Measurements from ENCODE around the gene SMARCA2. TPM values are rescaled to one million over a fixed set of nuclear protein-coding genes. Genes with fewer than 3 reads are reported as not detected.

SMARCA2 gene
- polyA plus RNA-seq, 1 donor from 2014 or later: 150 TPM

DNA sequence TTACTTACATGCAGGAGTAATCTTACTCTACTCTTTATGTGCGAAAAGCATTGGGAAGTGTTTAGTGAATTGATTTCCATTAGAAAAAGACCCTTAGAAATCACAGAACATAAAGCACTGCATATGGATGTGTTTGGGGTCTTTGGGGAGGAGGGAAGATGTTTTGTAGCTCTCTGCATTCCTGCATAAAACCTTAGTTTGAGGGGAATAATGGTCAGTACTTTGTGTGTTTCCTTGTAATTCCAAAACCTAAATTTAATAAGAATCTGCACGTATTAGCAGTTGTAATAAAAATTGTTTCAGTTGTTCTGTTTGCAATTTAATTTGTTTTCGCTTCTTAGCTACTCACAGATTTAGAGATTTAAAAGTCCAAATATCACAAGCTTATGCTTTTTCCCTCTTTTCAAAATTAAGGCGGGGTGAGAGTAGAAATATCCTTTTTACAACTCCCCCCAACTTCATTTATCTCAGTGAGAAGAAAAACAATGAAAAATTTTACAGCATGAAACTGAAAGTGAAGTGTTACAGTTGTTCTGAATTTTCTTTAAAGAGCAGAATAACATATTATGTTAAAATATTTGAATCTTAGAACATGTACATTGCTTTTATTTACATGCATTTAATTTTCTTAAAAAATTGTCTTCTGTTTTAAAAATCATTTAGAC is 143.8 kb downstream of the SMARCA2 start:
- Histone ChIP-seq H3K79me2 (replicated peaks; ENCODE audit: insufficient read depth, low read length) (peaks cover 5% of the 10 kb centered on the region), H2AFZ (ENCODE audit: low read depth, low read length) (peak overlapping the region; percentile 11), H3K4me2 (ENCODE audit: low read length) (peak overlapping the region; percentile 61), H3K4me3 (ENCODE audit: low read length) (peak overlapping the region; percentile 55), H3K9me2 (ENCODE audit: insufficient read depth, low read length) (no peaks in the 10 kb centered on the region), H3K9me3 (ENCODE audit: low read length) (no peaks in the 10 kb centered on the region), H3K9ac (ENCODE audit: low read length) (peak overlapping the region; percentile 60), H3K27ac (ENCODE audit: low read length) (peak overlapping the region; percentile 84), H3F3A (ENCODE audit: insufficient read depth, low read length, poor library complexity, severe bottlenecking) (peaks cover 6% of the 10 kb centered on the region), H3K36me3 (ENCODE audit: insufficient read depth, low read length) (no peaks in the 10 kb centered on the region), H3K27me3 (ENCODE audit: insufficient read depth, low read depth, low read length) (no peaks in the 10 kb centered on the region), H4K20me1 (ENCODE audit: insufficient read depth) (no peaks in the 10 kb centered on the region)
- no peak for TF ChIP-seq SMC3 (conservative IDR thresholded peaks at IDR 0.05; ENCODE audit: poor library complexity)
- TF ChIP-seq EP300 (conservative IDR thresholded peaks at IDR 0.05; ENCODE audit: poor library complexity, severe bottlenecking): no peak
- TF ChIP-seq TAF1 (IDR thresholded peaks at IDR 0.05; ENCODE audit: low read depth): no peak
- no peak for TF ChIP-seq POLR2AphosphoS5 (IDR thresholded peaks at IDR 0.05)
- TF ChIP-seq, protein P1, sequence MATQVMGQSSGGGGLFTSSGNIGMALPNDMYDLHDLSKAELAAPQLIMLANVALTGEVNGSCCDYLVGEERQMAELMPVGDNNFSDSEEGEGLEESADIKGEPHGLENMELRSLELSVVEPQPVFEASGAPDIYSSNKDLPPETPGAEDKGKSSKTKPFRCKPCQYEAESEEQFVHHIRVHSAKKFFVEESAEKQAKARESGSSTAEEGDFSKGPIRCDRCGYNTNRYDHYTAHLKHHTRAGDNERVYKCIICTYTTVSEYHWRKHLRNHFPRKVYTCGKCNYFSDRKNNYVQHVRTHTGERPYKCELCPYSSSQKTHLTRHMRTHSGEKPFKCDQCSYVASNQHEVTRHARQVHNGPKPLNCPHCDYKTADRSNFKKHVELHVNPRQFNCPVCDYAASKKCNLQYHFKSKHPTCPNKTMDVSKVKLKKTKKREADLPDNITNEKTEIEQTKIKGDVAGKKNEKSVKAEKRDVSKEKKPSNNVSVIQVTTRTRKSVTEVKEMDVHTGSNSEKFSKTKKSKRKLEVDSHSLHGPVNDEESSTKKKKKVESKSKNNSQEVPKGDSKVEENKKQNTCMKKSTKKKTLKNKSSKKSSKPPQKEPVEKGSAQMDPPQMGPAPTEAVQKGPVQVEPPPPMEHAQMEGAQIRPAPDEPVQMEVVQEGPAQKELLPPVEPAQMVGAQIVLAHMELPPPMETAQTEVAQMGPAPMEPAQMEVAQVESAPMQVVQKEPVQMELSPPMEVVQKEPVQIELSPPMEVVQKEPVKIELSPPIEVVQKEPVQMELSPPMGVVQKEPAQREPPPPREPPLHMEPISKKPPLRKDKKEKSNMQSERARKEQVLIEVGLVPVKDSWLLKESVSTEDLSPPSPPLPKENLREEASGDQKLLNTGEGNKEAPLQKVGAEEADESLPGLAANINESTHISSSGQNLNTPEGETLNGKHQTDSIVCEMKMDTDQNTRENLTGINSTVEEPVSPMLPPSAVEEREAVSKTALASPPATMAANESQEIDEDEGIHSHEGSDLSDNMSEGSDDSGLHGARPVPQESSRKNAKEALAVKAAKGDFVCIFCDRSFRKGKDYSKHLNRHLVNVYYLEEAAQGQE (IDR thresholded peaks at IDR 0.05; ENCODE audit: borderline replicate concordance): no peak
- TF ChIP-seq, protein P2, sequence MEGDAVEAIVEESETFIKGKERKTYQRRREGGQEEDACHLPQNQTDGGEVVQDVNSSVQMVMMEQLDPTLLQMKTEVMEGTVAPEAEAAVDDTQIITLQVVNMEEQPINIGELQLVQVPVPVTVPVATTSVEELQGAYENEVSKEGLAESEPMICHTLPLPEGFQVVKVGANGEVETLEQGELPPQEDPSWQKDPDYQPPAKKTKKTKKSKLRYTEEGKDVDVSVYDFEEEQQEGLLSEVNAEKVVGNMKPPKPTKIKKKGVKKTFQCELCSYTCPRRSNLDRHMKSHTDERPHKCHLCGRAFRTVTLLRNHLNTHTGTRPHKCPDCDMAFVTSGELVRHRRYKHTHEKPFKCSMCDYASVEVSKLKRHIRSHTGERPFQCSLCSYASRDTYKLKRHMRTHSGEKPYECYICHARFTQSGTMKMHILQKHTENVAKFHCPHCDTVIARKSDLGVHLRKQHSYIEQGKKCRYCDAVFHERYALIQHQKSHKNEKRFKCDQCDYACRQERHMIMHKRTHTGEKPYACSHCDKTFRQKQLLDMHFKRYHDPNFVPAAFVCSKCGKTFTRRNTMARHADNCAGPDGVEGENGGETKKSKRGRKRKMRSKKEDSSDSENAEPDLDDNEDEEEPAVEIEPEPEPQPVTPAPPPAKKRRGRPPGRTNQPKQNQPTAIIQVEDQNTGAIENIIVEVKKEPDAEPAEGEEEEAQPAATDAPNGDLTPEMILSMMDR (IDR thresholded peaks at IDR 0.05; ENCODE audit: poor library complexity, severe bottlenecking): no peak
- no peak for TF ChIP-seq EZH2 (IDR thresholded peaks at IDR 0.05; ENCODE audit: borderline replicate concordance, insufficient read depth, low read length, poor library complexity, severe bottlenecking)
- TF ChIP-seq MXI1 (conservative IDR thresholded peaks at IDR 0.05; ENCODE audit: poor library complexity, severe bottlenecking): no peak
- TF ChIP-seq RAD21 (conservative IDR thresholded peaks at IDR 0.05): no peak

DNA sequence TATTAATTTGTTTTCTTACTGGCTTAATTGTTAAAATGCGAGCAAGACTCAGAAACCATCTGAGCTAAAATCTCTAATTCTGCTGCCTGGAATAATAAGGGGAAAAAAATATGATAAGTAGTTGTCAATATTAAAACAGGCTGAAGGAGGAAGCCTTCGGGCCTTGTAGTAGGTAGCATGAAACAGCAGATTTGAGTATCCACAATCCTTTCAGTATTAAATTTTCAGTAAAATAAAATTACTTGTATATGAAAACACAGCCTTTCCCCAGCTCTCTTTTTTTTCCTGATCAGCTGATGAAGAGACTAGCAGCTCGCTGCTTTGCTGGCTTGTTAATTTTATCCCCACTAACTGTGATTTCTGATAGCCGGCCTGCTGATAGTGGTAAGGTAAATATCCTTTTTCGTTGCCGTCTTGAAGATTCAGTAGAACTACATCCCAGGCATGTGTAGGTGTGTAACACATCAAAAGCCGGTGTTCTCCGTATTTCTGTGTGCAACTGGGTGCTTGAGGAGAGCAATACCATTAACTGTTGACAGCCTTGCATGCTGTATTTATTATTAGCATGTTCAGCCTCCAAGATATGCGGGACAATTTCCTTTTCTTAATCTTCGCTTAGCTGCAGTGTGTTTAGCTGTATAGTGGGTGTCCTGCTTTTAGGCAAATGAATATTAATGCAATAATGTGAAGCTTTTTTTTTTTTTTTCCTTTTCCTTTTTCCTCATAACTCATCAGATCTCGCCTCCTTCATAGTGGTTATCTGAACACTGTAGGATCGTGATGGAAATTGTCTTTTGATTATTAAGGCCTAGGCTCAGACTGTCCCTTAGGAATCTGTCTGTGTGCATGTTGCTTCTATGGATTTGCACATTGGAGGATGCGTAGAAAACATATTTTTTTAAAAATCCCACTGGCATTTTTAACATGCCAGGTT is 144.6 kb downstream of the SMARCA2 start:
- Histone ChIP-seq H3K9ac (ENCODE audit: low read length) (peak overlapping the region; percentile 60), H3K4me2 (ENCODE audit: low read length) (peak overlapping the region; percentile 61), H3K4me3 (ENCODE audit: low read length) (peak overlapping the region; percentile 50), H3K27me3 (ENCODE audit: insufficient read depth, low read depth, low read length) (no peaks in the 10 kb centered on the region), H4K20me1 (ENCODE audit: insufficient read depth) (no peaks in the 10 kb centered on the region), H3K9me2 (ENCODE audit: insufficient read depth, low read length) (no peaks in the 10 kb centered on the region), H3K27ac (ENCODE audit: low read length) (peak overlapping the region; percentile 84), H3K79me2 (replicated peaks; ENCODE audit: insufficient read depth, low read length) (peaks cover 5% of the 10 kb centered on the region), H2AFZ (ENCODE audit: low read depth, low read length) (peak overlapping the region; percentile 51), H3K36me3 (ENCODE audit: insufficient read depth, low read length) (no peaks in the 10 kb centered on the region), H3K9me3 (ENCODE audit: low read length) (no peaks in the 10 kb centered on the region), H3F3A (ENCODE audit: insufficient read depth, low read length, poor library complexity, severe bottlenecking) (peaks cover 6% of the 10 kb centered on the region)
- TF ChIP-seq, protein P1 (IDR thresholded peaks at IDR 0.05; ENCODE audit: borderline replicate concordance): peak; percentile 45
- TF ChIP-seq RAD21 (conservative IDR thresholded peaks at IDR 0.05) (peak; percentile 18), TAF1 (IDR thresholded peaks at IDR 0.05; ENCODE audit: low read depth) (no peak), SMC3 (conservative IDR thresholded peaks at IDR 0.05; ENCODE audit: poor library complexity) (no peak), MXI1 (conservative IDR thresholded peaks at IDR 0.05; ENCODE audit: poor library complexity, severe bottlenecking) (no peak), POLR2AphosphoS5 (IDR thresholded peaks at IDR 0.05) (peak; percentile 6)
- TF ChIP-seq, protein P2 (IDR thresholded peaks at IDR 0.05; ENCODE audit: poor library complexity, severe bottlenecking): no peak
